Mammary epithelial cell (primary cell): Measurements from ENCODE around the gene ASB17.

ENCODE experiments used
- EZH2 ChIP-seq: IDR thresholded peaks from 2 replicates; pipeline ENCODE4 v1.6.1; 2012; ENCODE audit warnings: low read length, inconsistent platforms, borderline replicate concordance
- TF ChIP-seq, protein P1 (sequence below), 2 donors: IDR thresholded peaks in 1 of 2; conservative IDR thresholded peaks in 1 of 2; 2 replicates each; pipeline ENCODE4 v1.5.1; 2011 to 2012; ENCODE audit warnings: inconsistent platforms in 2 of 2, low read length in 2 of 2, mild to moderate bottlenecking in 2 of 2, control low read depth in 1 of 2, low read depth in 1 of 2; ENCODE audit not compliant: insufficient read depth in 1 of 2; ENCODE audit errors: extremely low read depth in 1 of 2

DNA sequence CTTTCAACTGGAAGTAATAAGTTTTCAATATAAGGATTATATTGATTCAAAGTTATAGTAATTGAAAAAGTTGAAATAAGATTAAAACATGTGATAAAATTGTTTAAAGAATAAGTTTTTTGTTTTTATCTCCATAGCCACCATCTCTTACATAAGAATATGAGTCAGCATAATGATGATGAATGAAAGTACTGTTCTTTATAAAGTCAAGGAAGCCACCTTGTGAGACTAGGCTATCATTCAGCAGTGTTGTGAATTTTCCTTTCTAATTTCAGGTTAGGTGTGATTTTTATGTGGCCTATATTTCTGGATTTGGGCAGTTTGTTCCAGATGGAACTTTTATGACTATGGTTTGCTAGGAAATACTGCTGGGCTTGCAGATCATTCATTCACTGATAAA lies 22.4 kb upstream of the ASB17 start:
- TF ChIP-seq, protein P1, sequence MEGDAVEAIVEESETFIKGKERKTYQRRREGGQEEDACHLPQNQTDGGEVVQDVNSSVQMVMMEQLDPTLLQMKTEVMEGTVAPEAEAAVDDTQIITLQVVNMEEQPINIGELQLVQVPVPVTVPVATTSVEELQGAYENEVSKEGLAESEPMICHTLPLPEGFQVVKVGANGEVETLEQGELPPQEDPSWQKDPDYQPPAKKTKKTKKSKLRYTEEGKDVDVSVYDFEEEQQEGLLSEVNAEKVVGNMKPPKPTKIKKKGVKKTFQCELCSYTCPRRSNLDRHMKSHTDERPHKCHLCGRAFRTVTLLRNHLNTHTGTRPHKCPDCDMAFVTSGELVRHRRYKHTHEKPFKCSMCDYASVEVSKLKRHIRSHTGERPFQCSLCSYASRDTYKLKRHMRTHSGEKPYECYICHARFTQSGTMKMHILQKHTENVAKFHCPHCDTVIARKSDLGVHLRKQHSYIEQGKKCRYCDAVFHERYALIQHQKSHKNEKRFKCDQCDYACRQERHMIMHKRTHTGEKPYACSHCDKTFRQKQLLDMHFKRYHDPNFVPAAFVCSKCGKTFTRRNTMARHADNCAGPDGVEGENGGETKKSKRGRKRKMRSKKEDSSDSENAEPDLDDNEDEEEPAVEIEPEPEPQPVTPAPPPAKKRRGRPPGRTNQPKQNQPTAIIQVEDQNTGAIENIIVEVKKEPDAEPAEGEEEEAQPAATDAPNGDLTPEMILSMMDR (conservative IDR thresholded peaks at IDR 0.05 in 1 of 2, IDR thresholded peaks at IDR 0.05 in 1 of 2; ENCODE audit: extremely low read depth in 1 of 2, insufficient read depth in 1 of 2, low read depth in 1 of 2, low read length in 2 of 2) = no peak
- no peak for TF ChIP-seq EZH2
